CD4-positive, alpha-beta T cell treated with Interleukin-6 for 4 hours (primary cell): Measurements from ENCODE around the gene USHBP1.

ENCODE experiments used
- DNase-seq: peaks from one replicate; pipeline ENCODE4 v3.0.0-alpha.2; 2020; ENCODE audit warnings: mixed read lengths

Gene USHBP1

DNA sequence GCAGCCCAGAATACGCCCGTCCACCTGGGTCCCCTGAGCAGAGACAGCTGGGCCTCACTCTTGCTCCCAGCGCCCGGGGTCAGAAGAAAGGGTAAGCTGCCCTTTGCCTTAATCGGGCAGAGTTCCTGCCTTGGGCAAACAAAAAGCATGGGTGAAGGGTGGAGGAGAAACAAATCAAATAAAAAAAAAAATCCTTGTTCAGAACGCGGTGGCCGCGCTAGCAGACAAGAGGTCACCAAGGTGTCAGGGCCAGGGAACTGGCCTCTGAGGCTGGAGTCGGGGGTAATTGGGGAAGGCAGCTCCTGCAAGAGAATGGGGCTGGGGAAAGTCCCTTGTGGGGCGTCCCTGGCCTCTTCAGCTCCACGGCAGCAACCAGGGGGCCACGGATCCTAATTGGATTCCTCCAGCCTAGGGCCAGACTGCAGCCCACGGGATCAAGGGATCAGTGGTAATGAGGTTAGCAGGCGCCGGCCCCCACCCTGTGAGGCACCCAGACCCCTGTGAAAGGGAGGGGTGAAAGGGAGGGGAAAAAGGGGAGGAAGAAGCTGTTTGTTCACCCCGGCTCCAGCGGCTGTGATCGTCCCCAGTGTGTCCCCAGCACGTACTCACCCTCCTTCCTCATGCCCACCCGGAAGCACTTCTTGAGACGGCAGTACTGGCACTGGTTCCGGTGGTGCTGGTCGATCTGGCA lies 24.3 kb downstream of the USHBP1 start:
- no peak for DNase-seq

DNA sequence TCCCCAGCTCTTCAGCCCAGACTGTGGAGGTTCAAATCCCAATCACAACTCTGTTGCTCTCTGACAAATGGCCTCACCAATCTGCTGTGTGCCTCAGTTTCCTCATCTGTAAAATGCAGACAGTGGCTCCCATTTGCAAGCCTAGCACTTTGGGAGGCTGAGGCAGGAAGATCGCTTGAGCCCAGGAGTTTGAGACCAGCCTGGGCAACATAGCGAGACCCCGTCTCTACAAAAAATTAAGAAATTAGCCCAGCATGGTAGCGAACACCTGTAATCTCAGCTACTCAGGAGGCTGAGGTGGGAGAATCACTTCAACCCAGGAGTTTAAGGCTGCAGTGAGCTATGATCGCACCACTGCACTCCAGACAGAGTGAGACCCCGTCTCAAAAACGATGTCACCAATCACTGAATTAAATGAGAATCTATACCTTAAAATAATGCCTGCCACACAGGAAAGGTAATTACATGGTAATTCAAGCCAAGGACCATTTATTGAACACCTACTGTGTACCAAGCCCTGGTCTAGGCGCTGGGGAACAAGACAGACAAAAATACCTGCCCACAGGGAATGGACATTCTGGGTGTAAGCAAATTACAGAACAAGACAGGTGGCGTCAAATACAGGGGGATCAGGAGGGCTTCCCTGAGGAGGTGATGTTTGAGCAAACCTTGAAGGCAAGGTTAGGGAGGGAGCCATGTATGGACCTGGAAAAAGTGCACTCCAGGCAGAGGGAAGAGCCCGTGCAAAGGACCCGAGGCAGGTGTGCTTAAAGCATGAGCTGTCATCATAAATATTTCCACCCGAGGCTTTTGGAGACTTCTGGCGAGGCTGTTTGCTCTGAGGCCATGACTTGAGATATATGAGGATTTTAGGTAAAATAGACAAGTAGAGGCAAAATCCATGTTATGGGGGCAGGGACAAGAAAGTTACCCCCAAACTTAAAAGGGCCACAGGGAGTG lies 26.5 kb downstream of the USHBP1 start:
- no peak for DNase-seq

- DNase-seq = no peak
Measured at GRCh38 chr19:17236811-17237543, 27.6 kb downstream of the USHBP1 start.

GRCh38 chr19:17235971-17236777 lies 28.4 kb downstream of the USHBP1 start:
- peak; percentile 60 for DNase-seq

- peak; percentile 85 for DNase-seq
Measured at GRCh38 chr19:17235300-17235970, 29.1 kb downstream of the USHBP1 start.

GRCh38 chr19:17234911-17235299 lies 29.6 kb downstream of the USHBP1 start:
- DNase-seq = peak; percentile 79

DNA sequence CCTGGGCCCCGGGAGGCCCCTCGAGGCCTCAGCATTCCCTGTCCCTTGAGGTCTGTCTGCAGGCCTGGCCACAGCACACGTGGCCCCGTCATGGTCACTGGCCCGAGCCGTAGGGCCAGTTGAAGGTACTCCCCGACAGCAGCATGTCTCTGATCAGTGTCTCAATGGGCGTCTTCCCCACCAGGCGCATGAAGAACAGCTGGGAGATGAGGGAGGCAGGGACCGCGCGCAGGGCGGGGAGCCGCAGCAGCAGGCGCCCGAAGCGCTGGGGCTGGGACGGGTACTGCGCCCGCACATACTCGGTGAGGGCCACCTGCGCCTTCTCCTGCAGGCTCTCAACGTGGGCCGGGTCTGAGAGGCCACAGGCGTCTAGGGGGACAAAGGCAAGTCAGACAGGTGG lies 32.3 kb downstream of the USHBP1 start:
- DNase-seq = no peak

DNA sequence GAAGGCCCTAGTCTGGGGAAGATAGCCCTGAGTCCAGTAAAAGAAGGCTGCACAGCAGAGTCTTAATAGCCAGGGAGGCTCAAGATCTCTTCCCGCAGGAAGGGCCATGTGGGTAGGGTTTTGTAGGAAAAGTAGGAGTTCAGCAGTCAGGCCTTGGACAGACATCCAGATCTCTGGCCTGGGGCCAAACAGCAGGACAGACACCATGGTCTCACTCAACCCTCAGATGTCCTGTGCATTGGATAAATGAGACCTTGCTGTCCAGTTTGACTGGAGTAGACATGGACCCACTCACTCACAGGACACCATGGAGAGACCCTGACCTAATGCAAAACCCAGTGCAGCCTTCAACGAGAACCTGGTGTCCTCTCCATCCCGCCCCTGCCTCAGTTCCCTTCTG lies 34.7 kb downstream of the USHBP1 start:
- no peak for DNase-seq

GRCh38 chr19:17227798-17228367 lies 36.7 kb downstream of the USHBP1 start:
- DNase-seq = no peak

GRCh38 chr19:17226002-17226933 lies 38.3 kb downstream of the USHBP1 start, which contains the start of gene OCEL1:
OCEL1 (plus strand) TSS chr19:17226226; CDS start chr19:17226248, 22 bp downstream.
- DNase-seq = peak; percentile 98

DNA sequence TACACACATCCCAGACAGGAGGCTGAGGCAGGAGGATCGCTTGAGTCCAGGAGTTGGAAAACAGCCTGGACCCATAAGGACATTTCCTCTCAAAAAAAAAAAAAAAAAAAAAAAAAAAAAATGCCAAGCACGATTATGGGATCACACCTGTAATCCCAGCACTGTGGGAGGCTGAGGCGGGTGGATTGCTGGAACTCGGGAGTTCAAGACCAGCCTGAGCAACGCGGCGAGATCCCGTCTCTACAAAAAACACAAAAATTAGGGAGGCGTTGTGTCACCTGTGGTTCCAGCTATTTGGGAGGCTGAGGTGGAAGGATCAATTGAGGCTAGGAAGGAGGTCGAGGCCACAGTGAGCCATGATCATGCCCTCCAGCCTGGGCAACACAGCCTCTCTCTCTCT lies 39.5 kb downstream of the USHBP1 start:
- DNase-seq = no peak

GRCh38 chr19:17220207-17220758 lies 44.3 kb downstream of the USHBP1 start:
- DNase-seq = peak; percentile 54

- DNase-seq = no peak
Measured at GRCh38 chr19:17219286-17219685, 45.3 kb downstream of the USHBP1 start.

DNA sequence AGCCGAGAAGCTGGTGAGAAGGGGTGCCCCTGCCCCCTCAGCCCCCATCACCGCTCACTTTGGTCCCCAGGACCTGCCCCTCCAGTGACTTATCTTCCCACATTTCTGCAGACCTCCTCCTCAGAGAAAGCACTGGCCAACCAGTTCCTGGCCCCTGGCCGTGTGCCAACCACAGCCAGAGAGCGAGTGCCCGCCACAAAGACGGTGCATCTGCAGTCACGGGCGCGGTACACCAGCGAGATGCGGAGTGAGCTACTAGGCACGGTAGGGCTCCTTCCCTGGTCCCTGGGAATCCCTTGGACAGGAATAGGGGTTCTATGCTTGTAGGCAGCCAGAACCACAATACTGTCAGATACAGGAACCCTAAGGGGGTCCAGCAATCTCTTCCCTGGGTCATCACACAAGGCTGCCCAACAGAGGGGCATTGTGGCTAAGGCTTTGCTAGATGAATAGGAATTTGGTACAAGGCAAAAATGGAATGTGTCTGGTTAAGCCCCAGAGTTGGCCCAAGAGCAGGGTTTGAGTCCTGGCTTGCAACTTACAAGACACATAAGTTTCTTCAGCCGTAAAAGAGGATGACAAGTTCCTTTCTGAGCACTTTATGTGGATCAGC lies 48.4 kb downstream of the USHBP1 start:
- no peak for DNase-seq

DNA sequence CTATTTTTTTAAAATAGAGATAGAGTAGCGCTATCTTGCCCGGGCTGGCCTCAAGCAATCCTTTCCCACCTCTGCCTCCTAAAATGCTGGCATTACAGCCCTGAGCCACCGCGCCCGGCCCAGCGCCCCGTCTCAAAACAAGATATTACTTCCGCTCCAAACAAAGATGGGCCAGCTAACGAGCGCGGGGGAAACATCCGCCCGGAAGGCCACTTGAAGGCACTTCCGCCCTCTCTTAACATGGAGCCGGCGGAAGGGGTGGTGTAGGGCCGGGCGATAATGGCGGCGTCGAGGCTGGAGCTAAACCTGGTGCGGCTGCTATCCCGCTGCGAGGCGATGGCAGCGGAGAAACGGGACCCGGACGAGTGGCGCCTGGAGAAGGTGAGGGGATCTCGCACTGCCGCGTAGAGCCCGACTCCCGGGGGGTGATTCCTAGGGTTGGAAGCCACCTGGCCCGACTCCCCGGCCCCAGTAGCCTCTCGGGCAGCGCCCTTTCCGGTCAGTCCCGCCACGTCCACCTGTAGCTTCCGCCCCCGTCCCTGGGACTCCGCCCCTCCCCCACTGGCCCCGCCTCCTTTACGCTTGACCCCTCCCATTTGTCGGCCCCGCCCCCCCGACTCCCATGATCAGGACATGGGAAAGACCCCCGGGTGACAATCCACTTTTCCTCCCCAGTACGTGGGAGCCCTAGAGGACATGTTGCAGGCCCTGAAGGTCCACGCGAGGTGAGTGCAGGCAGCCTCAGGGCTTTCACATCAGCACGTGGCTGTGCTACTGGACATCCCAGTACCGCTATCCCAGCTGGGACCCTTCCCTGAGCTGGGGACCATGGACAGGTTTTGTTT lies 49.2 kb downstream of the USHBP1 start, which contains the start of gene USE1:
USE1 (plus strand) TSS at position 231 of the 845 bp plus-strand sequence; CDS start at position 280, 49 bp downstream.
- DNase-seq = peak; percentile 91

- DNase-seq = no peak
Measured at GRCh38 chr19:17214508-17215126, 49.9 kb downstream of the USHBP1 start.

DNA sequence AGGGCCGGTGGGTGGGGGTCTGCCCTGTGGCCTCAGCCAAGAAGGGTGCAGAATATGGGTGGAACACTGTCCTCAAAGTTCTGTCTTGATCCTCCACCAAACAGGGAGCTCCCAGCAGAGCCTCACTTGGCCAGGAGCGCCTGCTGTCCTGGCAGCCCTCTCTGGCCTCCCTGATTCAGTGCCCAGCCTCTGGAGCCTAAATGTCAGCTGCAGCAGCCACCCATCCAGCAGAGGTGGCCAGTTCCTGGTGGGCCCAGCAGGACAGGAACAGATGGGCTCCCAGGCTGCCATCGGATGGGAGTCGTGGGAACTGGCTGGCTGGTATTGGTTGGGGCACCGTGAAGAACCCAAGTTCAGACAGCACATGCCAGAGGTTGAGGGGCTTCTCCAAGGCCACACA lies 51.2 kb downstream of the USHBP1 start:
- no peak for DNase-seq
